Occipital lobe (tissue), 2 donors: ENCODE data around the gene BFSP1. TPM values are rescaled to one million over a fixed set of nuclear protein-coding genes. Genes with fewer than 3 reads are reported as not detected.

Experiments
- DNase-seq: peaks from one replicate; lab custom pipeline; 2025; lab: John Stamatoyannopoulos, UW
- total RNA-seq: library from RNA; depleted of rRNA; stranded (reverse); fragments of >200 nt; gene quantifications from one replicate; pipeline ENCODE4 v1.2.3, GENCODE V29; 2014

BFSP1 gene
- total RNA-seq, 1 donor from 2014 or later = 0.31 TPM

GRCh38 chr20:17499041-17499440, 32.1 kb downstream of the BFSP1 start:
- DNase-seq = no peak

GRCh38 chr20:17498641-17499040, 32.5 kb downstream of the BFSP1 start:
- no peak for DNase-seq

GRCh38 chr20:17497821-17498580, 33.2 kb downstream of the BFSP1 start:
- DNase-seq = no peak

GRCh38 chr20:17495826-17496225, 35.4 kb downstream of the BFSP1 start:
- no peak for DNase-seq

GRCh38 chr20:17494201-17494600, 37.0 kb downstream of the BFSP1 start:
- no peak for DNase-seq

- no peak for DNase-seq
Measured at GRCh38 chr20:17493173-17493572, 38.0 kb downstream of the BFSP1 start.

GRCh38 chr20:17491488-17491887, 39.7 kb downstream of the BFSP1 start:
- DNase-seq = no peak

- DNase-seq = no peak
Measured at GRCh38 chr20:17491041-17491440, 40.1 kb downstream of the BFSP1 start.

- no peak for DNase-seq
Measured at GRCh38 chr20:17490501-17490900, 40.7 kb downstream of the BFSP1 start.

- DNase-seq = no peak
Measured at GRCh38 chr20:17488916-17489600, 42.1 kb downstream of the BFSP1 start.

GRCh38 chr20:17485017-17485416, 46.2 kb downstream of the BFSP1 start:
- no peak for DNase-seq

GRCh38 chr20:17482536-17482935, 48.6 kb downstream of the BFSP1 start:
- no peak for DNase-seq

GRCh38 chr20:17481661-17482060, 49.5 kb downstream of the BFSP1 start:
- no peak for DNase-seq

GRCh38 chr20:17480696-17481095, 50.5 kb downstream of the BFSP1 start:
- DNase-seq = no peak

- no peak for DNase-seq
Measured at GRCh38 chr20:17479063-17479657, 52.0 kb downstream of the BFSP1 start.

- no peak for DNase-seq
Measured at GRCh38 chr20:17473659-17474058, 57.5 kb downstream of the BFSP1 start.

GRCh38 chr20:17471606-17472187, 59.5 kb downstream of the BFSP1 start:
- no peak for DNase-seq

GRCh38 chr20:17470973-17471372, 60.2 kb downstream of the BFSP1 start:
- DNase-seq = no peak

GRCh38 chr20:17470521-17470920, 60.7 kb downstream of the BFSP1 start:
- no peak for DNase-seq

- no peak for DNase-seq
Measured at GRCh38 chr20:17469246-17470030, 61.7 kb downstream of the BFSP1 start.

GRCh38 chr20:17468073-17468840, 62.9 kb downstream of the BFSP1 start:
- DNase-seq = no peak
